GM23248 (cell line): ENCODE results near the gene JADE2. TPM values are rescaled to one million over a fixed set of nuclear protein-coding genes. Genes with fewer than 3 reads are reported as not detected.

Experiments used
- DNase-seq: peaks from one replicate; pipeline ENCODE4 v3.0.0-alpha.2; 2015
- H2AFZ ChIP-seq: fragments of 200-600 bp; sonication (generic); 2 replicates; pipeline ENCODE4 v1.6.1; 2016; ENCODE audit warnings: antibody characterized with exemption
- H3F3A ChIP-seq: fragments of 200-600 bp; sonication (generic); 2 replicates; pipeline ENCODE4 v1.6.1; 2016; ENCODE audit warnings: mild to moderate bottlenecking, antibody characterized with exemption, mixed run types; ENCODE audit not compliant: insufficient read depth
- H3K27ac ChIP-seq: fragments of 200-600 bp; sonication (generic); 2 replicates; pipeline ENCODE4 v1.5.1; 2016; ENCODE audit warnings: mild to moderate bottlenecking
- H3K27me3 ChIP-seq: fragments of 200-600 bp; sonication (generic); replicated peaks from 2 replicates; pipeline ENCODE4 v1.6.1; 2016; ENCODE audit warnings: mild to moderate bottlenecking; ENCODE audit not compliant: insufficient read depth
- H3K36me3 ChIP-seq: fragments of 200-600 bp; sonication (generic); 2 replicates; pipeline ENCODE4 v1.6.1; 2016; ENCODE audit warnings: low read depth, mild to moderate bottlenecking
- H3K4me1 ChIP-seq: fragments of 200-600 bp; sonication (generic); 2 replicates; pipeline ENCODE4 v1.6.1; 2016; ENCODE audit warnings: mild to moderate bottlenecking; ENCODE audit not compliant: insufficient read depth
- H3K4me2 ChIP-seq: fragments of 200-600 bp; sonication (generic); one replicate; pipeline ENCODE4 v1.6.1; 2016; ENCODE audit warnings: mild to moderate bottlenecking; ENCODE audit not compliant: unreplicated experiment
- H3K4me3 ChIP-seq: fragments of 200-600 bp; sonication (generic); 2 replicates; pipeline ENCODE4 v1.5.1; 2016; ENCODE audit warnings: mild to moderate bottlenecking
- H3K79me2 ChIP-seq: fragments of 200-600 bp; sonication (generic); 2 replicates; pipeline ENCODE4 v1.6.1; 2016; ENCODE audit warnings: mild to moderate bottlenecking; ENCODE audit not compliant: insufficient read depth
- H3K9ac ChIP-seq: fragments of 200-600 bp; sonication (generic); 2 replicates; pipeline ENCODE4 v1.6.1; 2016; ENCODE audit warnings: mild to moderate bottlenecking
- H3K9me2 ChIP-seq: fragments of 200-600 bp; sonication (generic); 2 replicates; pipeline ENCODE4 v1.6.1; 2016; ENCODE audit warnings: mixed run types, mild to moderate bottlenecking, moderate library complexity; ENCODE audit not compliant: insufficient read depth
- H3K9me3 ChIP-seq: fragments of 200-600 bp; sonication (generic); one replicate; pipeline ENCODE4 v1.6.1; 2017; ENCODE audit warnings: low read depth
- H4K20me1 ChIP-seq: fragments of 200-600 bp; sonication (generic); 2 replicates; pipeline ENCODE4 v1.6.0; 2016; ENCODE audit not compliant: insufficient read depth
- EZH2 ChIP-seq: fragments of 200-600 bp; sonication (generic); IDR thresholded peaks from 2 replicates; pipeline ENCODE4 v1.6.1; 2018; ENCODE audit warnings: antibody characterized with exemption, mild to moderate bottlenecking; ENCODE audit not compliant: insufficient read depth, poor library complexity, severe bottlenecking
- EZH2phosphoT487 ChIP-seq: fragments of 200-600 bp; sonication (generic); IDR thresholded peaks from 2 replicates; pipeline ENCODE4 v1.6.1; 2018; ENCODE audit warnings: antibody characterized with exemption, moderate library complexity, mild to moderate bottlenecking, low read depth; ENCODE audit not compliant: insufficient read depth
- WGBS, 2 experiments: methylation state at CpG; one replicate each; pipeline ENCODE4 v1.1.6; 2015 to 2017; ENCODE audit warnings: low lambda C conversion rate in 2 of 2, low coverage in 1 of 2; ENCODE audit errors: missing lambda C conversion rate in 2 of 2; 5-methylcytosine and 5-hydroxymethylcytosine counted together
- in situ Hi-C: fragments of 300-500 bp; cut with MboI; formaldehyde crosslinking; loops from 2 replicates; pipeline ENCODE4 v1.15.0; 2020
- polyA plus RNA-seq: library from polyadenylated mRNA; unstranded; fragments of >200 nt; fragmentation: Nextera tagmentation; extraction: Ambion mirVana; gene quantifications from 2 replicates; pipeline ENCODE4 v1.2.1, GENCODE V29; 2016
- total RNA-seq: library from RNA; depleted of rRNA; stranded (reverse); fragments of >200 nt; shearing (Covaris generic); gene quantifications from 2 replicates; pipeline ENCODE4 v1.2.3, GENCODE V29; 2014

The JADE2 gene
- total and polyA plus RNA-seq, 2 experiments from 2014 or later: 7.1 to 18.0 TPM

DNA sequence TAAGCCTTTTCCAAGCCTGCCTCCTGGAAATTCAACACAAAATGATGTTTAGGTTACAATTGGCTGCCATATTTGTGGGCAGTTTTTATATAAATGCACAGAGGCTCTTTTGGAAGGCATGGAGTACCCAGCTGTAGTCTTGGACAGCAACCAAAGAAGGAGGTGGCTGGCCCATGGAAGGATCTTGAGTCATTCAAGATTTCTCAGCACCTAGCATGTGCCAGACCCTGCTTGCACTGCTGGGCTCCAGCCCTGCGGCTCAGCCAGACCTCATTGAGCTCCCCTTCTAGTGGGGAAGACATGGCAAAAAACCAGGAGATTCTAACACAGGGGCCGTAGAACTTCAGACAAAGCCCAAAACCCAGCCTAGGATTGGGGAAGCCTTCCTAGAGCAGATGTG is 22.1 kb downstream of the JADE2 start:
- peak overlapping the region; percentile 42 for H3K27ac ChIP-seq
- no peak overlapping the region for H3K4me2 ChIP-seq
- DNase-seq: peak; percentile 94
- no peaks in the 10 kb centered on the region for H3K9me2 ChIP-seq
- H3K9me3 ChIP-seq: no peaks in the 10 kb centered on the region
- H3K4me1 ChIP-seq: peaks cover 58% of the 10 kb centered on the region
- H3K4me3 ChIP-seq: no peak overlapping the region
- H3F3A ChIP-seq: peaks cover 28% of the 10 kb centered on the region
- TF ChIP-seq EZH2 (no peak), EZH2phosphoT487 (no peak)
- H4K20me1 ChIP-seq: no peaks in the 10 kb centered on the region
- in situ Hi-C loops: no loop called here
- no peak overlapping the region for H3K9ac ChIP-seq
- H3K27me3 ChIP-seq: no peaks in the 10 kb centered on the region
- no peaks in the 10 kb centered on the region for H3K36me3 ChIP-seq
- WGBS, 2 experiments: 0 to 3% methylated on average over 1 to 2 of the region's 2 CpGs
- H2AFZ ChIP-seq: no peak overlapping the region
- peaks cover 22% of the 10 kb centered on the region for H3K79me2 ChIP-seq

DNA sequence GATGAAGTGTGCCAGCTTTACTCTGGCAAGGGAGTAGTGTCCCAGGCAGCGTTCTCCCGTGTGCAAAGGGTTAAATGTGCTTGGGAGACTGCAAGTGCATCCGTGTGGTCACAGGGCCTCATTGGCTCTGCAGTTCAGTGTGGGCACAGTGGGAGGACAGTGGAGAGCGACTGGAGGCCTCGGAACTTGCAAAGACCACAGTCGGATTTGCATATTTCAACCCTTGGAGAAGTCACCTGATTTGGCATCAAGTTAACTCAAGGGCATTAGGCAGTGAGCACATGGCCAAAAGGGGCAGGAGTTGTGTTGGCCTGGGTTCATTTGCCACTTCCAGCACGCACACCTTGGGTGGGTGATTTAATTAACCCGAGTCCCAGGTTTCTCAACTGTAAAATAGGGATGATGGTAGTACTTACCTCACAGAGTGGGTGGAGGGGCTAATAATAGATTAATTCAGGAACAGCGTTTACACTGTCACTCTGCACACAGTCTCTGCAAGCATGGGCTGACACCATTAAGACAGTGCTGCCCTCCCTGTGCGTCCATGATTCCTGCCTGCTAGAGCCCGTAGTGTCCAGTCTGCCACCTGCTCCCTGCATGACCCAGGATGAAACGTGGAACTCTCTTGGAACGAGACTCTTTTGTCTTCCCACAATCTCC is 22.7 kb downstream of the JADE2 start:
- Histone ChIP-seq H3K27me3 (no peaks in the 10 kb centered on the region), H3F3A (peaks cover 32% of the 10 kb centered on the region), H3K9me2 (no peaks in the 10 kb centered on the region), H3K27ac (peak overlapping the region; percentile 42), H3K4me1 (peaks cover 64% of the 10 kb centered on the region), H3K9me3 (no peaks in the 10 kb centered on the region), H3K36me3 (no peaks in the 10 kb centered on the region), H3K4me2 (no peak overlapping the region), H4K20me1 (no peaks in the 10 kb centered on the region), H3K9ac (no peak overlapping the region), H2AFZ (no peak overlapping the region), H3K4me3 (no peak overlapping the region), H3K79me2 (peaks cover 22% of the 10 kb centered on the region)
- in situ Hi-C loops: no loop called here
- TF ChIP-seq EZH2phosphoT487 (no peak), EZH2 (no peak)
- DNase-seq: no peak
- WGBS, 2 experiments: 73 to 74% methylated on average over 13 of the region's 13 CpGs

DNA sequence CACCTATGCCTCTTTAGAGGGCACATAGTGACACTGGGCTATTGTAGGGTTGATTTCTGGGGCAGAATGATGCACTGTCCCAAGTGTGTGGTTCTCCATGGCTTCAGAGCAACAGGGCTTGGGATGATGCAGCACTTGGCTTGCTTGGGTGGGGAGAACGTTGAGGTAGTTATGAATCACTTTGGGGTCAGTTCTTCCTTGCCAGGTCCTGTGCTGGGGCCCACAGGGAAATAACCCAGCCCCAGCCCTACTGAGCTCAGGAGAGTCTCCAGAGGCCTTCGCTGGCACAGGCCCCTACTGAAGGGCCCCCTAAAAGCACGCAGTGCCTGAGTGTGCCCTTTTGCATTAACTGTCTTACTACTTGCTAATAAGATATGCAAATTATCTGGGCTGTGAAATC is 24.2 kb downstream of the JADE2 start:
- Histone ChIP-seq H3K9me3 (no peaks in the 10 kb centered on the region), H2AFZ (no peak overlapping the region), H3K36me3 (no peaks in the 10 kb centered on the region), H3K9me2 (no peaks in the 10 kb centered on the region), H3K4me3 (no peak overlapping the region), H4K20me1 (no peaks in the 10 kb centered on the region), H3K4me2 (peak overlapping the region; percentile 57), H3F3A (peaks cover 43% of the 10 kb centered on the region), H3K27ac (peak overlapping the region; percentile 75), H3K9ac (0 out of 2 replicates have a peak overlapping the region, but pooled peaks have one; percentile 45), H3K79me2 (peaks cover 22% of the 10 kb centered on the region), H3K4me1 (peaks cover 79% of the 10 kb centered on the region), H3K27me3 (no peaks in the 10 kb centered on the region)
- peak; percentile 92 for DNase-seq
- in situ Hi-C loops: no loop called here
- WGBS, 2 experiments: 61 to 65% methylated on average over 3 of the region's 3 CpGs
- TF ChIP-seq EZH2phosphoT487 (no peak), EZH2 (no peak)

DNA sequence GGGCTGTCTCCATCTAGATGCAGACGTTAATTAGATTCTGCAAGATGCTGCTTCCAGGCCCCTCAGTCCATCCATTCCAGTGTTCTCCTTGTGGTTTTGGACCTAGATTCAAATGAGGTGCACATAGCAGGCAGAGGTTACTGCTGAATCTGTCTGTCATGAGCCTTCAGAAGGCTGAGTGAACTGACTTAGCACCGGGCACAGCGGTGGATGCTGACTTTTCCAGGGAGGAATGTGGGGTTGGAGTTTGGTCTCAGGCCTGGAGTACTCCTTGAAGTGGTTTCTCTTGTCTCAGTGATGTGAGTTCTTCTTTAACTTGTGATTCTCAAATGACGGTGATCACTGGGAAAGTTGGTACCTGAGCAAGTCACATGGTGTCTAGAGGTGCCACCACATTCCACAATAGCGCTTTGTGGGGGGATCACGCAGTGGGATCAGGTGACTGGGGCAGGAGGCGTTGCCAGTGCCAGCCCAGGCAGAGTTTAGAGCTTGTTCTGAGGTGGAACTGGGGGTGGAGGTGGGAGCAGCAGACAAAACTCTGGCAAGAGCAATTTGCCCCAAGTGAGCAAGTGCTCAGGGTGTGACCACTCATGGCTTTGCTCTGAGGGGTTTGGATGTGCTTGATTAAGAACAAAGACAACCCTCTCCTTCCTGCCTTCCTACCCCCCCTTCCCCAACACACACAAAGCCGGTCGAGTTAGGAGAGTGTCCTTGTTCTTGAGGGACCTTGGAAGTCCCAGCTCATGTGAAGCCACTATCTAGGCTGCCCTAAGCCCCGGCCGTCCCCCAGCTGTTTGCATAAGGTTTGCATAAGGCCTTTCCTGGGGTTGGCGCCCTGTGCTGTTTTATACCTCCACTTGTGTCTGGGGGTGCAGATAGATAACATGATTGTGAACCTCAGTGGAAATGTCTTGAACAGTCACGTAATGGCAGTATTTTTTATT is 25.1 kb downstream of the JADE2 start:
- Histone ChIP-seq H4K20me1 (no peaks in the 10 kb centered on the region), H2AFZ (no peak overlapping the region), H3K27ac (peak overlapping the region; percentile 75), H3K4me3 (no peak overlapping the region), H3K4me2 (no peak overlapping the region), H3K79me2 (peaks cover 22% of the 10 kb centered on the region), H3K9me2 (no peaks in the 10 kb centered on the region), H3K9ac (no peak overlapping the region), H3K27me3 (no peaks in the 10 kb centered on the region), H3K9me3 (no peaks in the 10 kb centered on the region), H3K36me3 (no peaks in the 10 kb centered on the region), H3K4me1 (peaks cover 88% of the 10 kb centered on the region), H3F3A (peaks cover 52% of the 10 kb centered on the region)
- peak; percentile 32 for DNase-seq
- TF ChIP-seq EZH2phosphoT487 (no peak), EZH2 (no peak)
- 90 to 95% methylated on average over 13 of the region's 13 CpGs for WGBS, 2 experiments
- in situ Hi-C loops: no loop called here
